HG03439 (cell line): Measurements from ENCODE around the gene PCK1.

Source experiments
- ATAC-seq: cut with Tn5 transposase; IDR thresholded peaks from one replicate; pipeline ENCODE4 v1.9.1; 2021; ENCODE audit warnings: mild to moderate bottlenecking, moderate library complexity; ENCODE audit not compliant: unreplicated experiment

PCK1 gene

GRCh38 chr20:57587278-57587988 is 26.5 kb downstream of the PCK1 start:
- no peak for ATAC-seq

DNA sequence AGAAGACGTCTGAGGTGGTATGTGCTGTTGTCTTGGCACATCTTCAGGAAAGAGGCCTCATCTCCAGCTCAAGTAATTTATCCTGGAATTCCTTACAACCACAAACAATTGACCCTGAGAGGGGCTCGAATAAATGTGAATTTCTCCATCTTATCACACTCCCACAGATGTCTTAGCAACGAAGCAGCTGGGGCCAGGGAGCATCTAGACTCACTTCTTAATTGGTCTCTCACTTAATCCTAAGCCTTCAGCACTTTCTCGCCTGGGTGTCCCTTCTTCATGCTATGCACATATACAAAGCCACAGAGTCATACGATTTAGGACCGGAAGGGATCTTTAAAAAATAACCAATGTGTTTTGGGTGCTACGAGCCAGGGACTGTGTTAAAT is 27.1 kb downstream of the PCK1 start:
- no peak for ATAC-seq

GRCh38 chr20:57588596-57588995 is 27.7 kb downstream of the PCK1 start:
- no peak for ATAC-seq

- no peak for ATAC-seq
Observed at GRCh38 chr20:57589123-57589727, 28.3 kb downstream of the PCK1 start.

DNA sequence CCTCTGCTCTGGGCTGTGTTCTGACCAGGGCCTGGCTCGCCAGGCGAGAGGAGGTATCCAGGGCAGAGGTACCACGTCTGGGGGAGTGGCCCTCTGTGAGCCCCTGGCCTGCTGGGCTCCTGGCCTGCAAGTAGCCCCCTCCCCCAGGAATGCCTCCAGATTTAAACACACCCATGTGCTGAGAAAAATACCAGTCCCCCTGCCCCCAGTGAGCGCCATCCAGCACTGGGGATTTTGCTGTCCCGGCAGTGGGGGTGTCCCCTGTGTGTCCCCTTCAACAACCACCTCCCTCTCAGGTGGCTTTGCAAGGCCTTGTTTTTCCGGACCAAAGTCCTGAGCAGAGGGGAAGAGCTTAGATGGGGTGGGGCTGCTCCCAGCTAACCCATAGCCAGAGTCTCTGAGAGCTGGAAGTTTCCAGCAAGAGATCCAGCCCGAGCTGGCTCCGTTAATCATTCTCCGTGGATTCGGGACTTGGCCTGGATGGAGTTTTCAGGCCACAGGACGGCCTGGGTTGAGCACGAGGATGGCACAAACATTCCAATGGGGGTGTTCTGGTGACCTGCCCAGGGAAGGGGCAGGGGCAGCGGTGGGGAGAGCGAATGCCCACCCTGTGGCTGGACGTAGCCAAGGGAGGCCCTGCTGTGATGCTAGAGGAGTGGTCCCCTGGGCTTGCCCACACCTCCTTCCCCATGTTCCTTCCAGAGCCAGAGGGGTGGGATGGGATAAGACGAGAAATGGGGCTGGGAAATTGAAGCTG is 29.0 kb downstream of the PCK1 start:
- no peak for ATAC-seq

DNA sequence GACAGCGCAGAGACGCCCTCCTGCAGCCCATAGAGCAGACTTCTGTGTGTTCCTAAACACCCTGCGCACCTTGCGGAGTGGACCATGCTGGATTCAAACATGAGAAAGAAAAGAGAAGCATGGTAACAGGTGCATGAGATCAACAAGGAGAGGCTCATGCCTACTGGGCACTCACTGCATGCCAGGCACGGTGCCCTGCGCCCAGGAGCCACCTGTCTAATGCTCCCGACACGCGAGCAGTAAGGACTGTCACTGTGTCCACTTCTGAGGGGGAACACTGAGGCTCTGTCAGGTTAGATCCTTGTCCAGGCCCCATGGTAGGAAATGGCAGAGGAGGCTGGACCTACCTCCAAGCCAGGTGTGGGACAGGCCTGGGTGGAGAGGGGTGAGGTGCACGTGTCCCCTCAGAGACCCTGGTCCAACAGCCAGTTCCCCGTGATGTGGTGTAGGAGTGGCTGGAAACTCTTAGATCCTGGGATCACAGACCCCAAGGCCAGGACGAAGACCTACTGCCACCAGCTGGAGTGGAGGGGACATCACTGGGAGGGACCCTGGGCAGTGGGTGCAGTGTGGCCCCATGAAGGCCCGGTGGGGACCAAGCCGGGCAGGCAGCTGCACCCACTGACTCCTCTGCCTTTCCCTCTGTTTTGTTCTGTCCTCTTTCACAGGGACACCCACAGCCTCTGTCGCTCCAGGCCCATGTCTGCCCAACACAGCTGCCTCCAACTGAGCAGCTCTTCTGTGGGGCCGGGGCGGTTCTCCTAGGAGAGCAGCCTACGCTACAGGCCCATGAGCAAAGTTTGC is 29.8 kb downstream of the PCK1 start:
- no peak for ATAC-seq

DNA sequence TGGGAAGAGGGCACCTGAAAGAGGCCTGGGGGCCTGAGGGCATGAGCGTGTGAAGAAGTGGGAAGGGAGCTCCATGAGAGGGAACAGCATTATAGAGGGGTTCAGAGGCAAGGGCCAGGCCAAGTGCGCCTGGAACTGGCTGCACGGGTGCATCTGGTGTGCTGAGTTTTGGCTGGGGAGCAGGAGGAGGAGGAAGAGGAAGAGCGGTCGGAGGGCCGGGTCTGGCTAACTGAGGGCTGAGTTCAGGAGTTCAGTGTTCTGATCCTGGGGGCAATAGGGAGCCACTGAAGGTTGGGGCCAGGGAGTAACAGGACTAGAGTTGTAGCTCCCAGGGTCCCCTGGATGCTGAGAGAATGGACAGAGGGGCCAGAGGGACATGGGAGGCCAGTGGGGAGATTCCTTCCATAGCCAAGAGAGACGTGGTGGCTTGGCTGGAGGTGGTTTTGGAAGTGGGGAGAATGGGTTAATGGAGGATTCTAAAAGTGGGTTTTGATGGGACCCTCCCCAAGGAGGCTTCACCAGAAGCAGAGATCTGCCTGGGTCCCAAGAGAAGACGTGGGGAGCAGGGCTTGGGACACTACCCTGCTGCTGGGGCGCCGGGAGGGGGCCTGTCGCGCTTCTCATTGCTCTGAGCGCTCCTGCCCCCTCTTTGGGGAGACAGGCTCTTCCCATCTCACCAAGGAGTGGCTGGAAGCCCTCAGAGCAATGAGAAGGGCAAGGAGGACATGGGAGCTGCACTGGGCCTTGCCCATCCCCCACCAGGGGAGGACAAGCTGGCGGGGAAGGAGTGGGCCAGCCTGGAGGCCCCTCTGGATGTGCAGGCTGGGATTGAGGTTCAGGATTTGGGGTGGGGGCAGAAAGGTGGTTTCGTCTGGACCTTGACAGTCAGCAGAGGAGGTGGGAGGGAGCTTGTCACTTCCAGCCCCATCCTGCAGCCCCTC is 30.6 kb downstream of the PCK1 start:
- no peak for ATAC-seq

DNA sequence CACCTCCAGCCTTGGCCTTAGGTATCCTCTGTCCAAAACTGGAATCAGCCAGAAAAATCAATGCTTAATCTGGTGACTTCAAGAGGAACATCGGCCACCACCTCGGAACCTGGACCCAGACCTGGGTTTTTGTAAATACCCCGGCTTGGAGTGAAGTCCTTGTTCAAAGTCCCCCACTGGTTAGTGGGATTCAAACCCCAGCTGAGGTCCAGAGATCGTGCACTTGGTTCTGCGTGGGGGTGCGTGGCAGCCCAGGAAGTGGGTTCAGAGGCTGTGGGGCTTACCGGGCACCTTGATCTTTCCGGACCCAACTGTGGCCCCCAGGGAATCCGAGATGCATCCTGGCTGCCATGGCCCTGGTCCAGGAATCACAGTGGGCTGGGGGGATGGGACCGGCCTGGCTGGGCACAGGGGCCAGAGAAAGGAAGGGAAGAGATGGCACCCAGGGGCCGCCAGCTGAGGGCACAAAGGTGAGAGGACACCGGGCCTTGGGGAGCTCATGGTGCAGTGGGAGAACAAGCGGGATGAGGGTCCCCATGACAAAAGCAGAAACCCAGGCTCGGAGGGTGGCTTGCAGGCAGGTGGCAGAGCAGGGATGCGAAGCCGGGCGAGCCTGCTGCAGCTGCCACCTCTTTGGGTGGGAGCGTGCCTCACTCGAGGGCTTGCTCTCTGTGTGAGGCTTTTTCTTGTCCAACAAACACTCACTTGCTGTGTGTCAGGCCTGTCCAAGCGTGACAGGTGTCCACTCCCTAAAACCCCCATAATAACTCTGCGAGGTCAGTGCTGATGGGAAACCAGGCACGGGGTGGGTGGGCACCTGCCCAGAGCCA is 31.6 kb downstream of the PCK1 start:
- no peak for ATAC-seq

GRCh38 chr20:57593134-57593886 is 32.4 kb downstream of the PCK1 start:
- ATAC-seq = no peak

- ATAC-seq = no peak
Observed at GRCh38 chr20:57594092-57594951, 33.4 kb downstream of the PCK1 start.

- no peak for ATAC-seq
Observed at GRCh38 chr20:57595041-57596030, 34.4 kb downstream of the PCK1 start.

DNA sequence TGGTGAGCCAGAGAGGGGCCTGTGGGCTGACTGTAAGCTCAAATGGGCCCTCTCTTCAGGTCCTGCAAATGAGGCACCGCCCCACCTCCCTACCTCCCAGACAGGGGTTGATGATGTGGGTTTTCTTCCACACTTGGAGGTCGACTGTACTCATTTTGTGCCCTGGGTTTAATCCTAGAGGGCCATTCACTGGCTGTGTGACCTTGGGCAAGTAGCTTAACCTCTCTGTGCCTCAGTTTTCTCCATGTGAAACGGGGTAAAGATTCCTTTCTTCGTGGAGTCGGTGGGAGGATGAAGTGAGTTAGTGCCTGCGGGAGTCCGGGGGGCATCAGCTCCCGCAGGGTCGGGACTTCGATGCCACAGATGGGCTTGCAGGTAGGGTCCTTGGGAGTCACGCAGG is 35.4 kb downstream of the PCK1 start:
- ATAC-seq = no peak

DNA sequence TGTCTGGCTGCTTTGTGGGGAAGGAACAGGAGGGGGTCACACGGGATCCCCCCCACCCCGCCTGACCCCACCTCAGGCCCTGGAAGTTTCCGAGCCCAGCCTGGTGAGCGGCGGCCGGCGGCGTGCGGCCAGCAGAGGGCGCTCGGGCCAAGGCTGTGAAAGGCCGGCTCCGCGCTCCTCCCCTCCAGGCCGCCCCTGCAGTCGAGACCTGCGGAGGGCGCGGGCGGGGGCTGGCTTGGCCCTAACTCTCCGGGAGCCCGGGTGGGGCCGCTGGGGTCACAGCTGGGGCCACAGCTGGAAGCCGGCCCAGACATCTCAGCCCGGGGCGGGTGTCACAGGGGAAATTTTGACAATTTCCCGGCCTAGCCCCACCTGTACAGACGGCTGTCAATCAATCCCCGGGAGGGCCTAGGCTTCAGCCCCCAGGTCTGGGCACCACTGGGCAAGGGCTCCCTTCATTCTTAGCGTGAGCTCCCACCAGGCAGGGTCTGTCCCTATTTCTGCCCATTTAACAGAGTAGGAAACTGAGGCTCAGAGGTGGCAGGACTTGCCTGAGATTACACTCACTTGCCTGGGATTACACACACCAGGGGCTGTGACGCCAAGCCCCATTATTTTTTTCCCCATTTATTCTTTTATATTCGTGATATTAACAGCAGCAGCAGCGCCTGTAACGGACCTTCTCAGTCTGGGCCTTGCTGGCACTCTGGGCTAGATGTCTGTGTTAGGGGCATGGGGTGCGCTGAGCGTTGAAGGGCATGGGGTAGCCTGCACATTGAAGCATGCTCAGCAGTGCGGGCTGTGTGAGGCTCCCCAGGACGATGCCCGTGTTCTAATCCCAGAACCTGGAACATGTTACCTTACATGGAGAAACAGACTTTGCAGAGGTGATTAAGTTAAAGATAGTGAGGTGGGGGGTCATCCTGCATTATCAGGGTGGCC is 36.4 kb downstream of the PCK1 start:
- peak; percentile 45 for ATAC-seq

DNA sequence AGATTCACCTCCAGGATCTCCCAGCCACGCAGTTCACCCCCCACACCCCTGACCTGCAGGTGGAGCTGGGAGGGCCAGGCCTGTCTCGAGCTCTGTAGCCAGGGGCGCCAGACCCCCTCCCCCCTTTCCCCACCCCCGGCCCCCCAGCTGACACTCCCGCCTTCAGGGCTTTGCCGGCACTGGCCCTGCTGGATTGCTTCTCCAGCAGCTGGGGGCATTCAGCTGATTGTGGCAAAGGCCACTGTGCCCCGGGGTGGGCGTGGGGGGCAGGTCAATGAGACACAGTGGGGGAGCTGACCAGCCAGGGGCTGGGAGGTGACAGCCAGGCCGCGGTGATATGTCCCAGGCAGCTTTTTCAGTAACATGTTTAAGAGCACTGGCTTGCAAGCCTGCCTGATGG is 37.1 kb downstream of the PCK1 start:
- ATAC-seq = no peak

DNA sequence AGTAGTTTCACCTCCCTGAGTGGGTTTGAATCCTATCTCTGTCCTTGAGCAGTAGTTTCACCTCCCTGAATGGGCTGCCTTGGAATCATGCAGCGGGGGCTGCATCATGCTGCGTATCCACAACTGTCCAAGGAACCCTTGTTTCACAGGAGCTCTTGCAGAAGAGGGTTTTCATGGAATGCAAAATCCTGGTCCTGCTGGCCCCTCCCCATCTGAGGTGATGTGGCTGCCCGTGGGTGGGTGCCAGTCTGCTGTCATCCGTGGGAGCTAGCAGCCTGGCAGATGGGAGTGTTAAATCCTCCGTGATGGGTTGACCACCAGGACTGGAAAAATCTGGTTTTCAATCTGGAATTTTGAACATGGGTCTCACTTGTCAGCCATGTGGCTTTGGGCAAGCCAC is 37.6 kb downstream of the PCK1 start:
- ATAC-seq = no peak
